Suppressor macrophage treated with lipopolysaccharide for 1 hour (primary cell): ENCODE measurements around the gene SIRT3.
"Not testable (repeated sequence)": the region's sequence is repeated elsewhere in the genome, so short reads cannot be mapped to it uniquely, and the experiment has no call there.

Source experiments
- DNase-seq, 3 donors: peaks; one replicate each; pipeline ENCODE4 v3.0.0-alpha.2; 2020 to 2022

SIRT3 gene

DNA sequence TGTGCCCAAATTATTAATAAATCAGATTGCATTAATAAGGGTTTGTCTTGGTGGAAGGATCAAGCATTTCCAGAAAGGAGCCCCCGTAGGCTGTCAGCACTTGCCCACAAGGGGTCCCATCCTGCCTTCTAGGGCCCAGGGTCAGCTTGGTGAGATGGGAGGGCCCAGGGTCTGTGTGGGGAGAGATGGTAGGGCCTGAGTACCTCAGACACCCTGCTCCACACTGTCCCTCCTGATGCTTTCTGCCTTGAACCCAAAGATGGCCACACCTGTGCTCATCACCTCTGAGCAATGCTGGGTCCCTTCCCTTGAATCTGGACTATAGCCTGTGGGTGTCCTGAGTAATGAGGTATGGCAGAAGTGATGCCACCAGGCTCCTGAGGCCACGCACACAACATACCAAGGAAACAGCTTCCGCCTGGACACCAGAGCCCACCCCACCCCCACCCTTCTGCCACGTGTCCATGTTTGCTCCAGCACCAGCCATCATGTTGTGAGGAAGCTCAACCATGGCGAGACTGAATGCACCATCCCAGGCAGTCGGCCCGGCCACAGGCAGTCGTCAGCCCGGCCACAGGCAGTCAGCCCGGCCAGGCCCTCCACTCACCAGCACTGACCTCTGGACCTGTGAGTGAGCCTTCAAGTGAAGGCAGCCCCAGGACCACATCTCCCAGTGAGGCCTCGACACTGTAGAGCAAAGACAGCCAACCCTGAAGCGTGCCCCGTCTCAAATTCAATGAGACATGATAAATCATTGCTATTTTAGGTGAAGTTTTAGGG lies 35.7 kb downstream of the SIRT3 start:
- DNase-seq: no peak

DNA sequence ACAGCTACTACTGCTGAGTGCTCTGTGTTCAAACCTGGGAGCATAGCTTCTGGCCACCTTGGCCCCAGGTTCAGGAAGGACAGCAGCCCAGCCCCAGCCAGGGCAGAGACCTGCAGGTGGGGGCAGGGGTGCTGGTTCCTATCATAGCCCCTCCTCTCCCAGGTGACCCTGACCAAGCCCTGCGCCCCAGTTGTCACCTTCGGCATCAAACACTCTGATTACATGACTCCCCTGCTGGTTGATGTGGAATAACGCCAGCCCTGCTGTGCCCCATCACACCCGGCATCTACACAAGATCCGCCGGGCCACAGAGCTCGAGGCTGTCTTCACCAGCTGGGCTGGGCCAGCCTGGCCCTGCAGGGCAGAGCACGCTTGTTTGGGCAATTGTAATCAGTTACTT lies 36.4 kb downstream of the SIRT3 start:
- no peak for DNase-seq

DNA sequence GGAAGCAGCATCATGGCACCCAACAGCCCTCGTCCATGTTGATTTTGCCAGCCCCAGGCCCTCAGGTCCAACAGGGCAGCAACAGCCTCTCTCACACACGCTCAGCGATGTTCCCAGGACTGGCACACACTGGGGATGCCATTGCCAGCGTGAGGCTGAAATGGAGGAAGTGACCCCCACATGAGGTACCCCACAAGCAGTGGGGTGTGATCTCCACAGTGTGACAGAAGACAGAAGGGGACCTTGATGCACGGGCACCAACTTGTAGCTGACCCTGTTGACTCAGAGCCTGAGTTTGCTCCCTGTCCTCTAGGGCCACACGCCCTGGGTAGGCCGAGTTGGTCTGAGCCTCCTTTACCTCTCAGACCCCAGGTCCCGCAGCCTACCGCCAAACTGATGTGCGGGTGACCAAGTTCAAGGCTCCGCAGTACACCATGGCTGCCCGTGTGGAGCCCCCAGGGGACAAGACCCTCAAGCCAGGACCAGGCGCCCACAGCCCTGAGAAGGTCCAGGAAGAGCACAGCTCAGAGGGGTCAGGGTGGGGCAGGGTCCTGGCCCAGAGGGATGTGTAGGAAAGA lies 37.0 kb downstream of the SIRT3 start:
- no peak for DNase-seq

GRCh38 chr11:198236-198806 lies 37.8 kb downstream of the SIRT3 start:
- no peak for DNase-seq

GRCh38 chr11:197741-198235 lies 38.4 kb downstream of the SIRT3 start:
- DNase-seq: no peak

DNA sequence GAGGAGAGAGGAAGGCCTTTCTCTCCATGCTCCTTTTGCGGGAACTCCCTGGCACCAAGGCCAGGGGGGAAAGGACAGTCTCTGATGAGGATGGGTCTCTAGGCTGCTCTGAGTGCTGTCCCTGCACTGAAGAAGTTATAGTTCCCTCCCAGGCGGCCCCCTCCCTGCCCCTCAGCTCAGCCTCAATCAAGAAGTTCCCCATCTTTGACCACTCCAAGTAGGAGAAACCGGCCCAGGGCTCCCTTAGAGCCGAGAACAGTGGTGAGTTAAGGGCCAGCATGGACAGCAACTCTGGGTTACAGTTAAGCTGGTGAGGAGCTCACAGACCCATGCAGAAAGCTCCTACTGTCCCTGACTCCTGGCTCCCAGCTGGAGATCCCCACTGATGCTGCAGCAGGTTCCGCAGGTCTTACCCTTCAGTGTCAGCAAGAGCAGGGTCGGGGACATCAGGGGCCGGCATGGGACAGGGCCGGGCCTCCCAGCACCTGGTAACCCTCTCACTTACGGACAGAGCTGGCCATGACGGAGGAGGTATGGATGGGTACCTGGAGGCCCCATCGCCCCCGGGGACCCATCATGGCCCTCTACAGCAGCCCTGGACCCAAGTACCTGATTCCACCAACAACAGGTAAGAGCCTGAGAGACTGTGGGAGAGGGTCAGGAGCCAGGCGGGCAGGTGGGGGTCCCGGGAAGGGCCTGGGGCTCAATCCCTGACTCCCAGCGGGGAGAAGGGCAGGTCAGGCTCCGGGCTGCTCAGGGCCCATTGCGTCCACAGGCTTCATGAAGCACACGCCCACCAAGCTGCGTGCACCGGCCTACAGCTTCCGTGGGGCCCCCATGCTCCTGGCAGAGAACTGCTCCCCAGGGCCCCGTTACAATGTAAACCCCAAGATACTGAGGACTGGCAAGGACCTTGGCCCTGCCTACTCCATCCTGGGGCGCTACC lies 39.1 kb downstream of the SIRT3 start:
- DNase-seq: no peak

DNA sequence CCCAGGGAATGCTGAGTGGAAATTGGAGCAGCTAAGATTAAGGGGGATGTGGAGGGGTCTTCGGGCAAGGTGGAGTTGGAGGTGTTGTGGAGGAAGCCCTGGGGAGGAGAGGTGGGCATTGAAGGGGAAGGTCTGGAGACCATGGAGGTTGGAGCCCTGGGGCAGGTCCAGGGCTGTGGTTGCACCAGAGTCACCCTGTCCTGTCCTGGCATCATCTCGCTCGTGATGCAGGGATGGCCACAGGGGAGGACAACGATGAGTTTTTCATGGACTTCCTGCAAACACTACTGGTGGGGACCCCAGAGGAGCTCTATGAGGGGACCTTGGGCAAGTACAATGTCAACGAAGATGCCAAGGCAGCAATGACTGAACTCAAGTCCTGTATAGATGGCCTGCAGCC lies 42.7 kb downstream of the SIRT3 start:
- DNase-seq: not testable (repeated sequence)

DNA sequence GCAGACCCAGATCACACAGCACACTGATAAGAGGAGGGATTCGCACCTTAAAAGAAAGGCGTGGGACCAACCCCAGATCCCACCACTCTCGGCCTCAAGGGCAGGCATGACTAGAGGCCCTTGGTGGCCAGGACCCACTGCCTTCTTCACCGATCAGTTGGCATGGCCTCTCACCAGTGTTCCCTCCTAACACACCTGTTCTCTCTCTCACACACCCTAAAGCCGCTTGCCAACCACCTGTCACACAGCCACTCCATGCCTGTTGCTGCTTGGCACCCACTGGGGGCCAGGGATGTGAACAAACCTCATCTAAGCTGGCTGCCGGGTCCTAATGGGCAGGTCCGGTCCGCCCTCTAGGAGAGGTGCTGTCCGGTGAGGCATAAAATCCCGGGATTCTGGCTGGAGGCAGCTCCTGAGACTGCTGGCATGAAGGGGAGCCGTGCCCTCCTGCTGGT lies 43.4 kb downstream of the SIRT3 start, which contains the start of gene SCGB1C1:
Gene SCGB1C1 (plus strand): TSS at position 405 of the 455 bp plus-strand sequence. CDS start 22 bp downstream, at position 427.
- not testable (repeated sequence) for DNase-seq

- not testable (repeated sequence) for DNase-seq
Measured at GRCh38 chr11:191490-192478, 44.4 kb downstream of the SIRT3 start.

- DNase-seq: not testable (repeated sequence)
Measured at GRCh38 chr11:190546-190945, 45.6 kb downstream of the SIRT3 start.

DNA sequence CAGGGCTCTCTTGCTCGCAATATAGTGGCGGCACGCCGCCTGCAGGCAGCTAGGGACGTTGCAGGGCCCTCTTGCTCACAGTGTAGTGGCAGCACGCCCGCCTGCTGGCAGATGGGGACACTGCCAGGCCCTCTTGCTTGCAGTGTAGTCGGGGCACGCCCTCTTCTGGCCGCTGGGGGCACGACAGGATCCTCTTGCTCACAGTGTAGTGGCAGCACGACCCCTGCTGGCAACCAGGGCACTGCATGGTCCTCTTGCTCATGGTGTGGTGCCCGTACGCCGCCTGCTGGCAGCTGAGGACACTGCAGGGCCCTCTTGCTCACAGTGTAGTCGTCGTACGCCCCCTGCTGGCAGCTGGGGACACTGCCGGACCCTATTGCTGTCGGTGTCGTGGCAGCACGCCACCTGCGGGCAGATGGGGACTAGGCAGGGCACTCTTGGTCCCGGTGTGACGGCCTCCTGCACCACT lies 46.3 kb downstream of the SIRT3 start:
- not testable (repeated sequence) for DNase-seq

- not testable (repeated sequence) for DNase-seq
Measured at GRCh38 chr11:189200-189783, 46.9 kb downstream of the SIRT3 start.

DNA sequence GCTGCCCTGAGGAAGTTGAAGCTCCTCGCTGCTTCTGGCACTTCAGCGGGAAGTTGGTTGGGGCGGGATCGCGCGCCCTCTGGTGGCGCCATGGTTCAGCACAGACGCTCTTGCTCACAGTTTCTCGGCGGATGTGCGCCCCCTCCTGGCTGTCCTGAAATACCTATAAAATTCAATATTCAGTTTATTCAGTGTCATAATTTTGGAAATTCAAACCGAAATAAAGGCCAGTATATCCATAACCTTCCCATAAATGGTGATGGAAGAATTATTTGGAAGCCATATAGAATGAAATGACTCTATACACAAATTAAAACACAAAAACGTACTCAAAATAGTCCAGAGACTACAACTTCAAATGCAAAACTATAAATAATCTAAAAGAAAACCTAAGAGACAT lies 55.9 kb downstream of the SIRT3 start:
- DNase-seq: not testable (repeated sequence)
